Tibial artery (tissue), 4 donors: ENCODE results near the gene ASB10.

Experiments
- DNase-seq, 2 donors: peaks; one replicate each; pipeline ENCODE4 v3.0.0-alpha.2; 2019
- H3K27ac ChIP-seq, 2 donors: fragments of 200-600 bp; sonication (generic) in 1 of 2; 1 replicate in 1 of 2; 2 replicates in 1 of 2; pipeline ENCODE4 v1.5.1; 2018 to 2019; ENCODE audit warnings: mild to moderate bottlenecking in 1 of 2
- H3K27me3 ChIP-seq, 2 donors: fragments of 200-600 bp; sonication (generic) in 1 of 2; one replicate each; pipeline versions ENCODE4 v1.5.1 to v1.6.0; 2016 to 2019
- H3K36me3 ChIP-seq, 3 donors: fragments of 200-600 bp; sonication (generic) in 2 of 3; one replicate each; pipeline ENCODE4 v1.5.1; 2016 to 2019; ENCODE audit warnings: mild to moderate bottlenecking in 2 of 3
- H3K4me1 ChIP-seq, 4 donors: fragments of 200-600 bp; sonication (generic) in 2 of 4; 1 replicate in 3 of 4; 2 replicates in 1 of 4; pipeline ENCODE4 v1.5.1; 2016 to 2019
- H3K4me3 ChIP-seq, 2 donors: fragments of 200-600 bp; sonication (generic) in 1 of 2; 1 replicate in 1 of 2; 2 replicates in 1 of 2; pipeline ENCODE4 v1.5.1; 2018 to 2019; ENCODE audit warnings: mild to moderate bottlenecking in 2 of 2
- H3K9me3 ChIP-seq, 3 donors: fragments of 200-600 bp; sonication (generic) in 1 of 3; one replicate each; pipeline ENCODE4 v1.5.1; 2016 to 2019
- intact Hi-C: fragments of 100-400 bp; cut with DNase I; formaldehyde crosslinking; loops from one replicate; pipeline ENCODE4 v1.15.0; 2023; ENCODE audit warnings: low total_unique reads
- TF ChIP-seq, protein P1 (sequence below), 2 experiments: fragments of 200-600 bp in 1 of 2; fragments of 450-650 bp in 1 of 2; IDR thresholded peaks; one replicate each; pipeline ENCODE4 v1.5.1; 2017 to 2019; ENCODE audit warnings: antibody characterized with exemption in 2 of 2, mild to moderate bottlenecking in 1 of 2, moderate library complexity in 1 of 2

The ASB10 gene

DNA sequence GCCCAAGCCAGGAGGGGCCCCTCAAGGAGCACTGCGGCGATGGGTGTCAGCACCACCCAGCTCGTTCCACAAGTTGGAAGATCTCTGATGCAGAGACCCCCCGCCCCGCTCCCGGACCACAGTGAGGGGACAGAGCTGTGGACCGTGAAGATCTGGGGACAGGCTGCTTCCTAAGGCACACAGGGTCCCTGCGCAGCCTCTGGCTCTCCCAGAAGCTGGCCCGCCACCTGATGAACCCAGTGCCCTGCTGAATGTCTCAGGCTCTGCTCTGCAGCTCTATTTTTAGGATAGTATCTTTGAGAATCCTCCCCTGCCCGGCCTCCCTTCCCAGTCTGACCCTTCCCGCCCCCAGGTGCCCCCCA lies 49.3 kb downstream of the ASB10 start:
- Histone ChIP-seq H3K27me3 (no peaks in the 10 kb centered on the region), H3K36me3 (peaks cover 35 to 100% (median 86%) of the 10 kb centered on the region in 3 donors), H3K4me1 (no peaks in the 10 kb centered on the region), H3K27ac (no peak overlapping the region), H3K4me3 (no peak overlapping the region), H3K9me3 (no peaks in the 10 kb centered on the region)
- intact Hi-C loops, result no loop called here
- no peak for DNase-seq
- TF ChIP-seq, protein P1, sequence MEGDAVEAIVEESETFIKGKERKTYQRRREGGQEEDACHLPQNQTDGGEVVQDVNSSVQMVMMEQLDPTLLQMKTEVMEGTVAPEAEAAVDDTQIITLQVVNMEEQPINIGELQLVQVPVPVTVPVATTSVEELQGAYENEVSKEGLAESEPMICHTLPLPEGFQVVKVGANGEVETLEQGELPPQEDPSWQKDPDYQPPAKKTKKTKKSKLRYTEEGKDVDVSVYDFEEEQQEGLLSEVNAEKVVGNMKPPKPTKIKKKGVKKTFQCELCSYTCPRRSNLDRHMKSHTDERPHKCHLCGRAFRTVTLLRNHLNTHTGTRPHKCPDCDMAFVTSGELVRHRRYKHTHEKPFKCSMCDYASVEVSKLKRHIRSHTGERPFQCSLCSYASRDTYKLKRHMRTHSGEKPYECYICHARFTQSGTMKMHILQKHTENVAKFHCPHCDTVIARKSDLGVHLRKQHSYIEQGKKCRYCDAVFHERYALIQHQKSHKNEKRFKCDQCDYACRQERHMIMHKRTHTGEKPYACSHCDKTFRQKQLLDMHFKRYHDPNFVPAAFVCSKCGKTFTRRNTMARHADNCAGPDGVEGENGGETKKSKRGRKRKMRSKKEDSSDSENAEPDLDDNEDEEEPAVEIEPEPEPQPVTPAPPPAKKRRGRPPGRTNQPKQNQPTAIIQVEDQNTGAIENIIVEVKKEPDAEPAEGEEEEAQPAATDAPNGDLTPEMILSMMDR (IDR thresholded peaks at IDR 0.05), result no peak

DNA sequence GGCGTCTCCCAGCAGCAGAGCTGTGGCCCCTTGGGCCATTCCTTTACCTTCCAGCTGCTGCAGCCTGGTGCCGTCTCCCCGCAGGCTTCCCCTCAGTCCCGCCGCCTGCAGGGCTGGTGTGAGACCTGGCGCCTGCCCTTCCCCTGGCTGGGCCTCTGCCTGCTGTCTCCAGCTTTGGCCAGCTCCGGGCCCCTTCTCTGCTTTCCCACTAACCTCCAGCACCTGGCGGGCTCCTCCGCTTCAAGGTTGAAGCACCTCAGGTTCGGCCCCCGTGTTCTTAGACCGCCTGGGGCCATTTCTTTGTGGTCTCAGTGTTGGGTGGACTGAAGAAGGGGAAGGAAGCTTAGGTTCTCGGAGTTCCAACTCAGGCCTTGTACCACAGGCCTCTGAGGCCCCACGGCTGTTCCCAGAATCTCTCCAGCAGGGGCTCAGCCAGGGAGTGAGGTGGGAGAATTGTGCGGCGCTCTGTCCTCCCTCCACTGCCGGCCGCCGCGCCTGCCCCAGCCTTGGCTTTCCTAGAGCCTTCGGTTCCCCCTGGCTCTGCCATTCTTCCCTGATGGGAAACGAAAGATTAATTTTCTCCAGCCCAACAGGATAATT lies 49.9 kb downstream of the ASB10 start:
- TF ChIP-seq, protein P1 (IDR thresholded peaks at IDR 0.05), result no peak
- intact Hi-C loops, result no loop called here
- Histone ChIP-seq H3K27ac (no peak overlapping the region), H3K9me3 (no peaks in the 10 kb centered on the region), H3K4me1 (no peaks in the 10 kb centered on the region), H3K27me3 (no peaks in the 10 kb centered on the region), H3K4me3 (no peak overlapping the region), H3K36me3 (peaks cover 32 to 100% (median 86%) of the 10 kb centered on the region in 3 donors)
- no peak for DNase-seq

DNA sequence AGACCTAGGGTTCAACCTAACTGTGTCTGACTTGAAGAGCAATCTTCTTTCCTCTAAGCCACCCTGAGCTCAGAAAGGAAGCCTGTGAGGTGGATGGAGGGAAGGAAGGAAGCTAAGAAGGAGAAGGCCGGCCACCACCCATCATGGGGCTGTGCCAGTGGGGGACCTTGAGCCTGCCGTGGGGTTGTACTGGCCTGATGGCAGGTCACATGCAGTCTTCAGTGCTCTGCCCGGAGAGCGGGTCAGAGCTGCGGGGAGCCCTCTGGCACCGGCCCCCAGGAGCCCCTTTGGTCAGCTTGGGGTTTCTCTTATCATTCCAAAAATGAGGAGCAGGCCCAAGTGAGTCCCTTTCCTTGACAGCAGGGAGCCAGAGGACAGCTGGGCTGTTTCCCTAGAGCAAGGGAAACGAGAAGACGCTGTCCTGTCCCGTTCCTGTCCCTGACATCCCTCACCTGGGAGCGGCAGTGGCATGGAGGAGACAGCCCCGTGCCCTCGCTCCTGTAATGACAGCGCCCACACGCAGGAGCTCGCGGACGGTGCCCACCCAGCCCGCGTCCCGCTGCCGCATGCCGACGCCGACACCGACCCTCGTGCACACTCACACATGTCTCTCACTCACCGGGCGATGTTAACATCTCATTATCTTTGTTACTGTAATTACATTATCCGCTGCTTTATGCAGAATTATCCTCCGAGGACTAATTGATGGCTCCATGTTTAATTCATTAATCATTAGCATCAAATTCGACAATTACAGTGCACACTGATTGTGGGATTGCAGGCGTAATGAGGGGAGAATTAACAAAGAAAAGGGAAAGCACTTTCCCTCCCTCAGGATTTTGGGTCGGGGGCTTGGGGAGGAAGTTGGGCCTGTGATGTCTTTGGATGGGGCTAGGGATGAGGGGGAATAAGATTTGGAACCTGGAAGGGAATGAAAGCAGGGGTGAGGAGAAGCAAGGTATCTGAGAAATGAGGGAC lies 50.9 kb downstream of the ASB10 start:
- H3K27ac ChIP-seq, result no peak overlapping the region
- no peaks in the 10 kb centered on the region for H3K4me1 ChIP-seq
- H3K4me3 ChIP-seq, result no peak overlapping the region
- TF ChIP-seq, protein P1 (IDR thresholded peaks at IDR 0.05), result no peak
- no peaks in the 10 kb centered on the region for H3K27me3 ChIP-seq
- H3K36me3 ChIP-seq, result peaks cover 24 to 100% (median 84%) of the 10 kb centered on the region in 3 donors
- H3K9me3 ChIP-seq, result no peaks in the 10 kb centered on the region
- intact Hi-C loops, result no loop called here
- DNase-seq, result no peak

DNA sequence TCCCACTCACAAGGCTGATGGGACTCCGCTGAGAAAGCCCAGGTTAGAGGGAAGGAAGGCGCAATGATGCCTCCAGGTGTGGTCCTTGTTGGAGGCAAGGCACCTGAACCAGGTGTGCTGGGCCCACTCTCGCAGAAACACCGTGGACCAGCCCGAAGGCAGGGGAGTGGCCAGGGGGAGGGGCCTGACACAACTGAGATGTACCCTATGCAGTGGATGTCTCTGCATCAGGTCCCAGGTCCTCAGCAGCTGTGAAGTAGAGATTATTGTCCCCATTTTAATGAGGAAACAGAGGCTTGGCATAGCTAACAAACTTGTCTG lies 51.6 kb downstream of the ASB10 start:
- DNase-seq, result no peak
- TF ChIP-seq, protein P1 (IDR thresholded peaks at IDR 0.05), result no peak
- H3K4me3 ChIP-seq, result no peak overlapping the region
- intact Hi-C loops, result no loop called here
- H3K9me3 ChIP-seq, result no peaks in the 10 kb centered on the region
- H3K36me3 ChIP-seq, result peaks cover 24 to 100% (median 90%) of the 10 kb centered on the region in 3 donors
- no peaks in the 10 kb centered on the region for H3K4me1 ChIP-seq
- H3K27ac ChIP-seq, result no peak overlapping the region
- H3K27me3 ChIP-seq, result no peaks in the 10 kb centered on the region

DNA sequence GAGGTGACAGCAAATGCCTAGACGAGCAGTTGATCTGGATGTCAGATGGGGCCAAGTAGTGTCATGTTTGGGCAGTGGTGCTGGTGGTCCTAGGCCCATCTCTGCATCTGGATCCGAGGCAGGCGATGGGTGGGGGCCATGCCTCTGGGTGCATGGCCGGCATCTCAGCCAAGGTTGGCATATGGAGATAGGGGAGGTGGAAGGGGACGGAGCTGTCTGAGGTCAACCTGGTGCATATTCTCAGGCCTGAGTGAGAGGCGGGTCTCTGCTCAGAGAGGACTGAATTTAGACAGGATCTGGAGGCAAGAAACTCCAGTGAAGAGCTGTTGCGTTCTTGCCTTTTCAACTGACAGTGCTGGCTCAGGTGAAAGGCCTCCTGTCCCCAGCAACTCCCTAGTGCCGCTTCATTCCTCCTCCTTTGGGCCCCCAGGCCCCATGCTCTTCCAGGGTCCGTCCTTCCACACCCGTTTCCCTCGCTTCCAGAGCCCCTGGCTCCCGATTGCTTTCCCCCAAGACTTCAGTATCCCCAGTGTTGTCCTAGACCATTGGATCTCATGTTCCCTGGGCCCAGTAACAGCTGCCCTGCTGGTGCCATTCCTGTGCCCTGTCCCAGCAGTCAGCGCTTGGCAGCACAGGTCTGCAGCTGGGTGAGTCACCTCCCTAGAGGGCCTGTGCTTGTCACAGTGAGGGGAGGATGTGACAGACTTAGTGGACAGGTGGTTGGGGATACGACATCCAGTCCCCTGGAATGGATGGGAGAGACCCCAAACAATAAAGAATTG lies 52.1 kb downstream of the ASB10 start:
- H3K36me3 ChIP-seq, result peaks cover 25 to 100% (median 95%) of the 10 kb centered on the region in 3 donors
- no peak for DNase-seq
- no peak overlapping the region for H3K4me3 ChIP-seq
- H3K27me3 ChIP-seq, result no peaks in the 10 kb centered on the region
- H3K9me3 ChIP-seq, result no peaks in the 10 kb centered on the region
- H3K27ac ChIP-seq, result no peak overlapping the region
- intact Hi-C loops, result no loop called here
- no peaks in the 10 kb centered on the region for H3K4me1 ChIP-seq
- TF ChIP-seq, protein P1 (IDR thresholded peaks at IDR 0.05), result no peak
